Gastrocnemius medialis (tissue), 4 donors: ENCODE data around the gene CMIP. TPM values are rescaled to one million over a fixed set of nuclear protein-coding genes. Genes with fewer than 3 reads are reported as not detected.

ENCODE experiments used
- ATAC-seq, 2 donors: fragments of 150-250 bp; one replicate each; pipeline ENCODE4 v1.9.1; 2016
- DNase-seq, 2 donors: peaks; one replicate each; pipeline ENCODE4 v3.0.0-alpha.2; 2019
- H3K27ac ChIP-seq, 4 donors: fragments of 200-600 bp; sonication (generic); 1 replicate in 1 of 4; 2 replicates in 3 of 4; pipeline ENCODE4 v1.5.1; 2016 to 2018; ENCODE audit warnings: mild to moderate bottlenecking in 2 of 4, moderate library complexity in 1 of 4
- H3K27me3 ChIP-seq, 3 donors: fragments of 200-600 bp; sonication (generic) in 2 of 3; 1 replicate in 1 of 3; 2 replicates in 2 of 3; pipeline versions ENCODE4 v1.5.1 to v1.6.0; 2016 to 2019; ENCODE audit warnings: mild to moderate bottlenecking in 1 of 3, moderate library complexity in 1 of 3
- H3K36me3 ChIP-seq, 2 donors: fragments of 200-600 bp; sonication (generic) in 1 of 2; one replicate each; pipeline ENCODE4 v1.5.1; 2017 to 2018
- H3K4me1 ChIP-seq, 2 donors: fragments of 200-600 bp; sonication (generic) in 1 of 2; one replicate each; pipeline ENCODE4 v1.5.1; 2016 to 2017; ENCODE audit warnings: mild to moderate bottlenecking in 2 of 2
- H3K4me3 ChIP-seq, 4 donors: fragments of 200-600 bp; sonication (generic) in 3 of 4; 1 replicate in 1 of 4; 2 replicates in 3 of 4; pipeline ENCODE4 v1.5.1; 2016 to 2019; ENCODE audit warnings: mild to moderate bottlenecking in 2 of 4
- H3K9me3 ChIP-seq, 3 donors: fragments of 200-600 bp; sonication (generic) in 2 of 3; 1 replicate in 1 of 3; 2 replicates in 2 of 3; pipeline ENCODE4 v1.5.1; 2016 to 2019
- CTCF ChIP-seq, 5 experiments: fragments of 450-650 bp in 3 of 5; fragments of 200-600 bp in 2 of 5; sonication (generic) in 2 of 5; IDR thresholded peaks in 4 of 5; conservative IDR thresholded peaks in 1 of 5; 1 replicate in 4 of 5; 2 replicates in 1 of 5; pipeline ENCODE4 v1.5.1; 2016 to 2019; ENCODE audit warnings: antibody characterized with exemption in 5 of 5, mild to moderate bottlenecking in 3 of 5, moderate library complexity in 3 of 5
- POLR2A ChIP-seq, 2 donors: fragments of 450-650 bp; IDR thresholded peaks; one replicate each; pipeline ENCODE4 v1.6.1; 2017; ENCODE audit warnings: antibody characterized with exemption in 2 of 2, mild to moderate bottlenecking in 2 of 2, moderate library complexity in 2 of 2
- in situ Hi-C, 4 donors: fragments of 200-750 bp; cut with MboI; loops; one replicate each; pipeline versions ENCODE4 v1.15.0 to v1.8.0; 2017; ENCODE audit warnings: low sequenced_read_pairs in 4 of 4
- intact Hi-C: fragments of 100-400 bp; cut with DNase I; formaldehyde crosslinking; loops from one replicate; pipeline ENCODE4 v1.15.1; 2023; ENCODE audit warnings: low total_unique reads
- total RNA-seq, 4 donors: library from RNA; depleted of rRNA; stranded (reverse); fragments of >200 nt; gene quantifications; one replicate each; pipeline versions ENCODE4 v1.1.0 to v1.2.3, GENCODE V29; 2016

The CMIP gene
- total RNA-seq, 4 donors from 2014 or later, result 0.90 to 5.1 (median 2.7) TPM

- Histone ChIP-seq H3K27ac (no peak overlapping the region), H3K27me3 (no peaks in the 10 kb centered on the region), H3K4me3 (no peak overlapping the region), H3K9me3 (no peaks in the 10 kb centered on the region), H3K36me3 (no peaks in the 10 kb centered on the region), H3K4me1 (no peaks in the 10 kb centered on the region)
- no peak for TF ChIP-seq POLR2A (IDR thresholded peaks at IDR 0.05)
- TF ChIP-seq CTCF (IDR thresholded peaks at IDR 0.05 in 4 of 5, conservative IDR thresholded peaks at IDR 0.05 in 1 of 5), result no peak
- intact Hi-C loops (no loop called here), in situ Hi-C loops (no loop called here)
- ATAC-seq, result no peak
- no peak for DNase-seq
Observed at GRCh38 chr16:81587626-81588160, 143.1 kb downstream of the CMIP start.

GRCh38 chr16:81588326-81589081 is 143.9 kb downstream of the CMIP start:
- Histone ChIP-seq H3K9me3 (no peaks in the 10 kb centered on the region), H3K27ac (no peak overlapping the region), H3K4me3 (no peak overlapping the region), H3K27me3 (no peaks in the 10 kb centered on the region), H3K4me1 (no peaks in the 10 kb centered on the region), H3K36me3 (no peaks in the 10 kb centered on the region)
- no peak for ATAC-seq
- in situ Hi-C loops, result no loop called here
- no peak for DNase-seq
- intact Hi-C loops, result no loop called here
- no peak for TF ChIP-seq CTCF (IDR thresholded peaks at IDR 0.05 in 4 of 5, conservative IDR thresholded peaks at IDR 0.05 in 1 of 5)
- TF ChIP-seq POLR2A (IDR thresholded peaks at IDR 0.05), result no peak

- Histone ChIP-seq H3K27me3 (no peaks in the 10 kb centered on the region), H3K4me1 (no peaks in the 10 kb centered on the region), H3K27ac (no peak overlapping the region), H3K9me3 (no peaks in the 10 kb centered on the region), H3K4me3 (no peak overlapping the region), H3K36me3 (no peaks in the 10 kb centered on the region)
- TF ChIP-seq CTCF (IDR thresholded peaks at IDR 0.05 in 4 of 5, conservative IDR thresholded peaks at IDR 0.05 in 1 of 5) (no peak), POLR2A (IDR thresholded peaks at IDR 0.05) (no peak)
- ATAC-seq (no peak), DNase-seq (no peak)
- in situ Hi-C loops, result no loop called here
- intact Hi-C loops, result no loop called here
Observed at GRCh38 chr16:81589975-81590650, 145.5 kb downstream of the CMIP start.

DNA sequence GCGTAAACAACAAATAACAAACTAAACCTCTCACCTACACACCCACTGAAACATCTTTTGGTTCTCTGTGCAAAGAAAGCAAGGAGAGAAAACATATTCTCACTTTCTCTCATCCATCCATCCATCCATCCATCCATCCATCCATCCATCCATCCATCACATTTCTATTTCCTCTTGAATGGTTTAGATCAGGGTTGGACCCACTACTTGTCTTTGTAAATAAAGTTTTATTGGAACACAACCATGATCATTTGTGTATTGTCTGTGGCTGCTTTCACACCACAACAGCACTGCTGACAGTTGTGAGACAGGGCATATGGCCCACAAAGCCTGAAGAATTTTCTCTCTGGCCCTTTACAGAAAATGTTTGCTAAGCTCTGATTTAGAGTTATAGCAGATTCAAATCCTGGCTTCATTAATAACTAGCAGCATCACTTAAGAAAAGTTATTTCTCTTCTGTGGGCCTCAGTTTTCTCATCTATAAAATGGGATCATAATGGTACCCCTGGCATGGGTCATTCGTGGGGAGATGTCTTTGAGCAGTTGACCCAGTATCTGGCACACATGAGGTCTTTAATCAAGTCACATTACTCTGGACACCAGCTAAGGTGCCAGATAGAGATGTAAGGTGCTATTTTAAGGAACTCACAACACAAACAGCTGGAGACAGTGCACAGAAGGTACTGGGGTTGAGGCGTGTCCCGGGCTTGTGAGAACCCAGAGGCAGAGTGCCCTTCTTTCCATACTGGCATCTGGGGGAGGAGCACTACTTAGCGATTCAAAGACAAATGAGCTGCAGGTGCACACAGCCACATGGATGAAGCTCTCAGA is 146.3 kb downstream of the CMIP start:
- Histone ChIP-seq H3K27me3 (no peaks in the 10 kb centered on the region), H3K9me3 (no peaks in the 10 kb centered on the region), H3K4me1 (no peaks in the 10 kb centered on the region), H3K4me3 (no peak overlapping the region), H3K27ac (no peak overlapping the region), H3K36me3 (no peaks in the 10 kb centered on the region)
- in situ Hi-C loops, result no loop called here
- intact Hi-C loops, result no loop called here
- DNase-seq (no peak), ATAC-seq (peak in 1 of 2 donors; percentile 33)
- TF ChIP-seq CTCF (IDR thresholded peaks at IDR 0.05 in 4 of 5, conservative IDR thresholded peaks at IDR 0.05 in 1 of 5) (no peak), POLR2A (IDR thresholded peaks at IDR 0.05) (no peak)
